GM18498 (cell line): Measurements from ENCODE around the gene AKAP4.
A peak's percentile ranks its signal among the peaks of the same experiment; 100 is the strongest.

ENCODE experiments used
- ATAC-seq: cut with Tn5 transposase; IDR thresholded peaks from one replicate; pipeline ENCODE4 v1.9.1; 2021; ENCODE audit warnings: mild to moderate bottlenecking, moderate library complexity; ENCODE audit not compliant: unreplicated experiment

AKAP4 gene, protein sequence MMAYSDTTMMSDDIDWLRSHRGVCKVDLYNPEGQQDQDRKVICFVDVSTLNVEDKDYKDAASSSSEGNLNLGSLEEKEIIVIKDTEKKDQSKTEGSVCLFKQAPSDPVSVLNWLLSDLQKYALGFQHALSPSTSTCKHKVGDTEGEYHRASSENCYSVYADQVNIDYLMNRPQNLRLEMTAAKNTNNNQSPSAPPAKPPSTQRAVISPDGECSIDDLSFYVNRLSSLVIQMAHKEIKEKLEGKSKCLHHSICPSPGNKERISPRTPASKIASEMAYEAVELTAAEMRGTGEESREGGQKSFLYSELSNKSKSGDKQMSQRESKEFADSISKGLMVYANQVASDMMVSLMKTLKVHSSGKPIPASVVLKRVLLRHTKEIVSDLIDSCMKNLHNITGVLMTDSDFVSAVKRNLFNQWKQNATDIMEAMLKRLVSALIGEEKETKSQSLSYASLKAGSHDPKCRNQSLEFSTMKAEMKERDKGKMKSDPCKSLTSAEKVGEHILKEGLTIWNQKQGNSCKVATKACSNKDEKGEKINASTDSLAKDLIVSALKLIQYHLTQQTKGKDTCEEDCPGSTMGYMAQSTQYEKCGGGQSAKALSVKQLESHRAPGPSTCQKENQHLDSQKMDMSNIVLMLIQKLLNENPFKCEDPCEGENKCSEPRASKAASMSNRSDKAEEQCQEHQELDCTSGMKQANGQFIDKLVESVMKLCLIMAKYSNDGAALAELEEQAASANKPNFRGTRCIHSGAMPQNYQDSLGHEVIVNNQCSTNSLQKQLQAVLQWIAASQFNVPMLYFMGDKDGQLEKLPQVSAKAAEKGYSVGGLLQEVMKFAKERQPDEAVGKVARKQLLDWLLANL

DNA sequence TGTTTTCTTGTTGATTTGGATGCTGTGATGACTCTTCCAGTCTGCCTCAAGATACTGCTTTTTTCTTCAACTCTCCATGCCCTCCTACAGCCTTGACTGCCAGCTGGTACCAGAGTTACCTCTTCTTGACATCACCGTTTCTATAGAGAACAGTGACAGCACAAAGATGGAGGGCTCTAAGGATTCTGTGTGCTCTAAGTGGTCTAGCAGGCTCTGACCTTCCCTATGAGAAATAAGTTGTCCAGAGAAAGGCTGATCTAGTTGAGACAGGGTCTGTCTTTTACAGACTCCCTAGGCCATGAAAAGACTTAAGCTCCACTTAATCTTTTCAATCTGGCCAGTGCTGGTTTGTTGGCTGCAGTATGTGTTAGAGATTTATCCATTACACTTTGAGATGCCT lies at the start of gene AKAP4:
AKAP4 (minus strand) TSS at position 101 of the 400 bp plus-strand sequence. CDS start 118 bp downstream, outside the sequence.
- no peak for ATAC-seq

DNA sequence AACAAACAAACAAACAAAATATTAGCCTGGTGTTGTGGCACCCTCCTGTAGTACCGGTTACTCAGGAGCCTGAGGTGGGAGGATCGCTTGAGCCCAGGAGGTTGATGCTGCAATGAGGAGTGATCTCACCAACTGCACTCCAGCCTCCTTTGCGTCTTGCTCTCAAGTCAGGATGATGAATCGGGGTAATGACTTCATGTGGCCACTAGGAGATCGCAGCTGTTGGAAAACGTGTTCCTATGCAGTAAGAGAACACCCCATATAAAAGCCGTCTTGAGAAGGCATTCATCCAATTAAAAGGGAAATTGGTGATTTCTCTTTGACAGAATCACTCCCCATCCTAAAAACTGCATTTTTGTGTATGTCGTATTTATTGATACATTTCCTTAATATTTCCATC lies 10.7 kb upstream of the AKAP4 start:
- ATAC-seq, result no peak

DNA sequence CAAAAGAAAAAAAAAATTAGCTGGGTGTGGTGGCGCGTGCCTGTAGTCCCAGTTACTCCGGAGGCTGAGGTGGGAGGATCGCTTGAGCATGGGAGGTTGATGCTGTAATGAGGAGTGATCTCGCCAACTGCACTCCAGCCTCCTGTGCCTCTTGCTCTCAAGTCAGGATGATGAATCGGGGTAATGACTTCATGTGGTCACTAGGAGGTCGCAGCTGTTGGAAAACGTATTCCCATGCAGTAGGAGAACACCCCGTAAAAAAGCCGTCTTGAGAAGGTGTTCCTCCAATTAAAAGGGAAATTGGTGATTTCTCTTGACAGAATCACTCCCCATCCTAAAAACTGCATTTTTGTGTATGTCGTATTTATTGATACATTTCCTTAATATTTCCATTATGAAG lies 5.9 kb upstream of the AKAP4 start:
- ATAC-seq, result no peak

DNA sequence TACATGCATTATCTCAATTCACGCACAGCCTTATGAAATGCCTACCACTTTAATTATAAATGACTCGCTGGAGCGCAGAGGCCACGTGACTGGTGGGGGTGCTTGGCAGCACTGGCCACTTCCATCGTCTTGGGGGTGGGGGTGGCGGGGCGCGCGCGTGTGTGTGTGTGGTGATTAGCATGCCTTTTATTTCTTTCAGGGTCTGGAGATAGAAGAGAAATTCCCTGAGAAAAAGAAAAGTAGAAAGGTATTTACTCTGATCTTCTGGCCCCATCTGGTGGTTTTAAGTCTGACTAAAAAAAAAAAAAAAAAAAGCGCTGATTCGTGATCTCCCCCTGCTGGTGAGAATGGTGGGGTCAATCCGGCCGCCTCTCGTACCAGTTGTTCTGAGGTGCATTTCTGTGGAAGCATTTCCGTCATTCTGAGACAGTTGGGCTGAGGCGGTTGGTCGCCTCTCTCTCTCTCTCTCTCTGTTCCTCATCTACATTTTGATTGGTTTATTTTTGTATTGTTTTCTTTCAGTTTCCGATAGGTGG lies 3.6 kb upstream of the AKAP4 start, which contains the start of gene CCNB3:
CCNB3 (plus strand) TSS at position 402 of the 536 bp plus-strand sequence. CDS start 80,399 bp downstream, outside the sequence.
- peak; percentile 97 for ATAC-seq

DNA sequence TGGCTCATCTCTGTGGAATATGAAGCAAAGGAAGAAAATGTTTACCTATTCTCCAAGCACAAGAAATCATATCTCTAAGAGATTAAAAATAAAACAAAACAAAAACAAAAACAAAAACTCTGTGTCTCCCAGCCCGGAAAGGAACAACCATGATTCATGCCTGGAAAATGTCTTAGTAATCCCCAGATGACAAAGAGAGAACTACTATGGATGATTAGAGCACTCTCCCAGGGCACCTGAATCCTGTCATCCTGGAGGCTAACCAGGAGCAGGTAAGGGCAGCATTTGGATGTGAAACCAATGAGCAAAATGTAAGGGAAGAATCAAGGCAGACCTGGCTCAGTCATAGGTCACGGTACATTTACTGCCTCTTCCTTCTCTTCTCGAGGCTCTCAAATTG lies 1.7 kb upstream of the AKAP4 start:
- ATAC-seq, result no peak

DNA sequence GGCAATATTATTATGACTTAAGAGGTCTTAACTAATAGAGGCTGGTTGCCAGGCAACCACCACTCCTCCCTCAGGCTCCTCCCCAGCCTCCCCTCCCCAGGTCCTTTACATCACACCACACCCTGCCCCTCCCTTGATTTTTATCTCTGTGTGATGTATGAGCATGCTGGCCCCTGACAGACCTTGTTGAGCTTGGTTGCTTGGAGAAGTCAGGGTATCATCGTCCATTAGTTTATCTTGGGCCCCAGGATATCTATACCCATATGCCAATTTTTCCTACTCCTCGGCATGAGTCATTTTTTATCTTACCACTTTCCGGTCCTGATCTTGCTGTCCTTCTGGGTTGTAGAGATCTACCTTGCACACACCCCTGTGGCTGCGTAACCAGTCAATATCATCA lies 2.5 kb downstream of the AKAP4 start:
- no peak for ATAC-seq

DNA sequence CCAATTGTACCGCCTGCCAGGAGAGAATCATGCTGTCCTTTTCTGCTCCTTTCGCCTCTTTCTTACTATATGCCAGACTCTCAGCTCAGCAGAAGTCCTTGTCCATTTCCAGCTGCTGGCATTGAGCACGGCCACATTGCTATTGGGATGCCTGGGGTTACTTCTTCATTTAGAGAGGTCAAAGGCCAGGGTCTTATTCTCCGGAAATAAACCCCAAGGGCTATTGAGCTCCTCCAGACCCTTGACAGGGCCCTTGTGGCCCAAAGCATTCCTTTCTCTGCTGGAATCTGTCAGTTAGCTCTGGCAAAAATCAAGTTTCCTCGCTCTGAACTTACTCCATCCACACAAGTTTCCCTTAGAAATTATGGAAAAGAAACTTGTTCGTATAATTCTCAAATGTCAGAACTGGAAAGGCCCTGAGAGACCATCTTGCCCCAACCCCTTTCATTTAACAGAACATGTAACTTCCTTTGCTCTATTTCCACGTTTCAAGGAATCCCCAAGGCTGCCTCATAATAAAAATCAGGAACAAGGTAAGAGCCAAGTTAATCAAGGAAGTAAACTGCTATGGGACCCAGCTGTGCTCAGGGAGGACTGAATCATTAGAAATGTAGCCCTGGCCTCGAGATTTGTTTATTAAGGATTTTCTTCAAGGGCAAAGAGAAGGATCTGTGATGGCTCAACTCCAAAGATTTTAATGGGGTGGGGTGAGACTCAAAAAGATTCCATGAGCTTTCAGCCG lies 11.8 kb downstream of the AKAP4 start:
- ATAC-seq, result no peak

DNA sequence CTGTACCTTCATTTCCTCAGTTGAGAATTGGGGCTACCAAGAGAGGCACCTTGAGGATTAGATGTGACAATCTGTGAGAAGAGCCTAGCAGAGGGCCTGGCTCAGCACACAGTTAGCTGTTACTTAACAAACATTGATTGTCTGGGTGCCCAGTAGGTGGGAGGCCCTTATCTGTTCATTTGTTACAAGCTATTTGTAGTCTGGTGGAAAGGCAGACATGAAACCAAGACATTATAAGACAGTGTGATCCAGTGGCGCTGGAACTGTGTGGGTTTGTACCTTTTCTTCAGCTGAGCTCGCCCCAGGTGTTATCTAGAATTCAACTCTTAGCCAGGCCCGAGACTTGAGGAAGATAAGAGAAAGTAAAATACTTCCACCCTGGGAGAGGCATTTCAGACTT lies 16.9 kb downstream of the AKAP4 start:
- ATAC-seq, result no peak

DNA sequence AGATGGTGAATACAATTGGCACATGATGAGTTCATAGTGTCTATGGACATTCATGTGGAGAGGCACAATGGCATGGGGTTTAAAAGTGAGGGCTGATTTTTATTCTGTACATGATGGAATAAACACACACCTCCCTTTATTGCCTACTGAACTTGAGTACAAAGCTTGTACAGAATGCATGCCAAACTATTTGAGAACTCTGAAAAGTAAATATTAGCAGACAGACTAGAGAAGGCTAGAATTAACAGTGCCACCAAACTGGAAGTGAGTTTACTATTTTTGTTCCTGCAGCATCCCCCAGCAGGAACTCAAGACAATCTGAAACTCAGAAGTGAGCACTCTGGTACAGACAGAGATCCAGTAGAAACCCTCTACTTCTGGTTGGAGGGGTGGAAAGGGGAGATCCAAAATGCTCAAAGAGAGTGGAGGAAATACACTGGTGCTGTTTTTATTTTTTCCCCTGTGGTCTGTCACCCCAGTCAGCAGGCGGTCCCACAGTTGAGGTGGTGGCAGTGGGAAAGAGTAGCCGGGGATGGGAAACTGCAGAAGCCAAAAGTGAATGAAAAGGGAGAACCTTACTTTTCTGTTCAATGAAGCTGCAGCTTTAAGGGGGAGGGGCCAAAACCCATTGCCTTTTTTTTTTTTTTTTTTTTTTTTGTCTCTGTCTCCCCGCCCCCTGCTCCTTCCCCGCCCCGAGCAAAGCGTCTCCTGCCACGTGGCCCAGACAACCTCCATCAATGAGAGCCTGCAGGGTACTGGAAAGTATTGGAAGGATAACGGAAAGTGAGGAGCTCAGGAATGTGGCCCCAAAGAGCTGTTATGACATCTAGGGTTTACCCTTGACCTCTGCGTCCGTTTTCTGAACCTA lies 20.5 kb downstream of the AKAP4 start:
- no peak for ATAC-seq

DNA sequence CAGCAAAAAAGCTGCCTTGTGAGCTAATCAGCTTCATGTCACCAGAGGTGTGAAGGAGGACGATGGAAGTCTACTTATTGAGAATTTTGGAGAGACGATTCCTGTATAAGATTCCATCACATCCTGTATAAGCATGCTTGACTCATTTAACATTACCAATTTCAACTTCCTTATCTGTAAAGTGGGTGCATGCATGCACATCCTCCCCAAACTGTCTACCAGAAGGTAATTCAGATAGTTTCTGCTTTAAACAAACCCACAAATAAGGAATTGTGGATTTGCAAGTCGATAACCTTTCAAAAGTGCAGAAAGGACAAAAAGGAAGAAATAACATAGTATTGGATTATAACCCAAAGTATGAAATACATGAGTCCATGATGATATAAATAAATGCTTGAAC lies 31.1 kb downstream of the AKAP4 start:
- no peak for ATAC-seq

DNA sequence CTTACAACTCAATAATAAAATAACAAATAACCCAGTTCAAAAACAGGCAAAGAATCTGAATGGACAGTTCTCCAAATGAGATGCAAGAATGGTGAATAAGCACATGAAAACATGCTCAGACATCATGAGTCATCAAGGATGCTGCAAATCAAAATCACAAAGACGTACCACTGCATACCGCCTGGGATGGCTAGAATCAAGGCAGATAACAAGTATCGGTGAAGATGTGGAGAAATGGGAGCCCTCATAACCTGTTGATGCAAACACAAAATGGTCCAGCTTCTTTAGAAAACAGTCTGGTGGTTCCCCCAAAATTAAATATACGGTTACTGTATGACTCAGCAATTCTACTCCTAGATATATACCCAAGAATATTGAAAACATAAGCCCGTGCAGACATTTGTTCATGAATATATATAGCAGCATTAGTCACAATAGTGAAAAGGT lies 32.5 kb downstream of the AKAP4 start:
- no peak for ATAC-seq

DNA sequence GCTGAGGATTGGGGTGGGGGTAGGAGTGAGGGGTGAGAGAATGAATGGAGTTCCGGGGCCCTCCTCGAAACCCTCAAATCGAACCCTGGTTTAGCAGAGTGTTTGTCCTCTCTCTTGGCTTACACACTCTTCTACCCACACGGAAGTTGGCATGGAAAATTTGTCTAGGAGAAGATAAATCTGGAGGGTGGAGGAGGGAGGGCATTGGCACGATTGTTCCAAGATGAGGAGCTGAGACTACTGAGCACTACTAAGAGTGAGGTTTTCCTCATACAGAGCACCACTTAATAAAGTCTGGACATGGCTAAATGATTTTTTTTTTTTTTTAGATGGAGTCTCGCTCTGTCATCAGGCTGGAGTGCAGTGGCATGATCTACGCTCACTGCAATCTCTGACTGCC lies 33.4 kb downstream of the AKAP4 start:
- no peak for ATAC-seq

DNA sequence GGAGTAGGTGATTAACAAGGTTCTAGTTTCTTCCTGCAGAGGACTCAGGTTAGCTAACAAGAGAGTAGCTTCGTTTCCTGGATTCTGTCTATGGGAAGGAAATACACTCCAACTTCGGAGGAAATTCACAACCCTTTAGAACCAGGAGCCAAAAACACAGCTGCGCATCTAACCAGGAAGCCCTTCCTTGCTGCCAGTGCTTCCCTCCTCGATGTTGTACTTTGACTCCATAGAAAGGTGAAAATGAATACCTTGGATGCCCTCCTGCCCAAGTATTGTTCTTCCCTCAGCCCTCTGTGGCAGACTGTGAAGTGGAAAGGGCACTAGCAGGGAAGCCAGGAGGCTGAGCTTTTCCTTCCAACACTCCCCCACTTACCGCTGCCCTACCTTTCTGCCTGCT lies 35.1 kb downstream of the AKAP4 start:
- ATAC-seq, result no peak

DNA sequence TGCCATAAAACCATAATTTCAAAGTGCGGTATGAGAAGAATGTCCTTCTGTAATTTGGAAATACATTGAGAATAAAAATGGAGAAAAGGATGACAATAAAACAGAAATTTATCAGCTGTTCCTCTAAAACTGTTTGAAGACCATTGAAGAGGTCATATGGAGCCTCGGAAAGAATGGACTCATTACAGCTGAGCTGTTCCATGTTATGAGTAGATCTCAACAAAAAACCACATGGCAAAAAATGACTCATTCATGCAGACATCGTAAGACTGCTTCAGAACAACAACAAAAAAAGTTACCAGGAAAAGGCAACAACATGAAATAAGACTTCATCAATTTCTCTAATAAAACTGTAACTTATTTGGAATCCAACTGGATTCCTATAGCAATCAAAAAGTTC lies 39.7 kb downstream of the AKAP4 start:
- ATAC-seq, result no peak

DNA sequence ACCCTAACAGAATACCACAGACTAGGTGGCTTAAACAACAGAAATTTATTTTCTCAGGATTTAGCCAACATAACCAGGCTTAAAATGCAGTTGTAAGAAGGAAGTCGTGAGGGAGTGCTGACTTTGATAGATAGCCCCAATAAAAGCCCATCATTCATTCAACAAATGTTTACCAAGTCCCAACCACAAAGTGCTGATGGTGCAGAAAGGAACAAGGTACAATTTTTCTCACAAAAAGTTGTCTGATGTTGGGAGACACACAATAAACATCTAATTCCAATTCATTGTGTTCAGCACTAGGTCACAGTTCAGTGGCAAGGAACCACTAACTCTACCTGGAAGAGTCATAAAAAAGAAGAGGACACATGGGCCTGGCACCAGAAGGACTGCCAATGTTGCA lies 42.2 kb downstream of the AKAP4 start:
- ATAC-seq, result no peak

DNA sequence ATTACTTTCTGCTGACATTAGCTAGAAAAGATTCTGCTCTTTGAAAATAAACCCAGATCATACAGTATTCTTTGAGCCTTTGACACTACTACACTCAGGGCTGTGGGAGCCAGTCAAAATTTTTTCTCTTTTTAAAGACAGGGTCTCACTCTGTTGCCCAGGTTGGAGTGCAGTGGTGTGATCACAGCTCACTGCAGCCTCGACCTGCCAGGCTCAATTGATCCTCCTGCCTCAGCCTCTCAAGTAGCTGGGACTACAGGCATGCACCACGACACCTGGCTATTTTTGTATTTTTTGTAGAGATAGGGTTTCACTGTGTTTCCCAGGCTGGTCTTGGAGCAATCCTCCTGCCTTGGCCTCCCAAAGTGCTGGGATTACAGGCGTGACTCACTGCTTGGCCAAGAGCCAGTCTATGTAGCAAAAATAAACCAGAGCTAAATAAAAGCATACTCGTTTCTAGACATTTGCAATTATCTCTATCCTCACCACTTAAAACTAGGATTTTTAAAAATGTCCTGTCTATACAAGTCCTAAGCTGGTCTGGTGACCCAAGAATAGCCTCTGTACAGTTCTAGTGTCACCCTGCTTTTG lies 43.2 kb downstream of the AKAP4 start:
- no peak for ATAC-seq

DNA sequence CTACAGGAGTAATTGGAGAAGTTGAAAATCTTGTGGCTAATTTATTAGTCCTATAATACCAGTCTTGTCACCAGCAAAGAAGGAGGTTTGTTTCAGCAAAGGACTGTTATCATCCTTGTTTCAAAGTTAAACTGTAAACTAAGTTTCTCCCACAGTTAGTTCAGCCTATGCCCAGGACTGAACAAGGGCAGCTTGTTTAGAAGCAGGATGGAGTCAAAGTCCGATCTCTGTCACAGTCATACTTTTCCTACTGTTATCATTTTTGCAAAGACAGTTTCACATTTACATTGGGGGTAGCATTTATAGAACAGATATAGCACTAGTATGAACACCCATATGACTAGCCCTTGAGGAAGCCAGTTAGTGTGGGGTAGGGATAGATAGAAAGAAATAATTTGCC lies 46.4 kb downstream of the AKAP4 start:
- ATAC-seq, result no peak

DNA sequence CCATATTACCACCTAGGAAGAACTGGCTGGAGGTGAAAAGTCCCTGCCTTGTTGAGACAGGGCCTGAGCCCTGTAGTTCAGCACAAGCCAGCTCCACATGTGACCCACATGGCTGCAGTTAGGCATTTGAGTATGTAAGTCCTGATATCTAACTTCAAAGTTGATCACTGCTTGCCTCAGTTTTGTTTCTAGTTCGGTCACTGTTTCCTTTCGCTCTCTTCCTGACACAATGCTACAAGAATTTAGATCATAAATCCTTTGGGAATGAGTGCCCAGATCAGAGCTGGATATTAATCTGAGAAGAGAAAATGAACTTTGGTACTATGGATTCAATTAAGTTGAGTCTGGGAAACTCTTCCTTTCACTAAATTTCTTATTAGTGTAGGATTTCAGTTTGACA lies 48.4 kb downstream of the AKAP4 start:
- ATAC-seq, result no peak

DNA sequence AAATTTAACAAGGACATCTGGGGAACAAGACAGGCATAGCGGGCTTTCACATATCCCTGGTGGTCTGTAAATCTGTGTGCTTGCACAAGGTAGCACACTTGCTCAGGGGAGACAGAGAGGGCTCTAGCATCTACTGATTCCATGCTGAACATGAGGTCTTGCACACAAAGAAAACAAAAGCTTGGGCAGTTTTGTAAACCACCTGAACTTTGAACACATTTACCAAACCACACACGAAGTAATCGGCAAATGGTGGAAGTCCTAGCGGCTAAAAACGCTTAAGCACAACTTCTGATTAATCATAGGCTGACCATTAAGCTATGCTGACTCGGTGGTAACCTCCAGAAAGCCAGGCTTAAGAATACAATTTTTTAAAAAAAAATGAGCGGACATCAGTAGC lies 52.8 kb downstream of the AKAP4 start:
- ATAC-seq, result no peak
